Esophagus muscularis mucosa (tissue), 4 donors: Measurements from ENCODE around the gene EID3. TPM values are rescaled to one million over a fixed set of nuclear protein-coding genes. Genes with fewer than 3 reads are reported as not detected.
A peak's percentile ranks its signal among the peaks of the same experiment; 100 is the strongest.

ENCODE experiments used
- DNase-seq: peaks from one replicate; pipeline ENCODE4 v3.0.0-alpha.2; 2017; ENCODE audit errors: extremely low spot score
- H3K27ac ChIP-seq, 4 donors: fragments of 200-600 bp; sonication (generic); replicated peaks in 1 of 4; 1 replicate in 3 of 4; 2 replicates in 1 of 4; pipeline ENCODE4 v1.5.1; 2016 to 2019; ENCODE audit warnings: mild to moderate bottlenecking in 1 of 4
- H3K27me3 ChIP-seq, 4 donors: fragments of 200-600 bp; sonication (generic); one replicate each; pipeline versions ENCODE4 v1.5.1 to v1.6.0; 2016 to 2019
- H3K36me3 ChIP-seq, 4 donors: fragments of 200-600 bp; sonication (generic); one replicate each; pipeline ENCODE4 v1.5.1; 2016 to 2019
- H3K4me1 ChIP-seq, 4 donors: fragments of 200-600 bp; sonication (generic); one replicate each; pipeline ENCODE4 v1.5.1; 2016 to 2019
- H3K4me3 ChIP-seq, 4 donors: fragments of 200-600 bp; sonication (generic); 1 replicate in 2 of 4; 2 replicates in 2 of 4; pipeline ENCODE4 v1.5.1; 2016 to 2019; ENCODE audit warnings: mild to moderate bottlenecking in 4 of 4, moderate library complexity in 1 of 4
- H3K9me3 ChIP-seq, 4 donors: fragments of 200-600 bp; sonication (generic); 1 replicate in 3 of 4; 2 replicates in 1 of 4; pipeline ENCODE4 v1.5.1; 2016 to 2019
- CTCF ChIP-seq, 3 experiments: fragments of 200-600 bp in 2 of 3; fragments of 450-650 bp in 1 of 3; sonication (generic) in 2 of 3; IDR thresholded peaks; one replicate each; pipeline ENCODE4 v1.5.1; 2017 to 2019; ENCODE audit warnings: antibody characterized with exemption in 3 of 3, mild to moderate bottlenecking in 2 of 3, moderate library complexity in 1 of 3
- EP300 ChIP-seq: sonication (generic); formaldehyde crosslinking; IDR thresholded peaks from one replicate; pipeline ENCODE4 v1.6.1; 2017; ENCODE audit warnings: antibody characterized with exemption
- POLR2A ChIP-seq: fragments of 450-650 bp; IDR thresholded peaks from one replicate; pipeline ENCODE4 v1.6.1; 2017; ENCODE audit warnings: antibody characterized with exemption, moderate library complexity, mild to moderate bottlenecking, low read depth
- POLR2AphosphoS5 ChIP-seq, 2 donors: sonication (generic); formaldehyde crosslinking; IDR thresholded peaks; one replicate each; pipeline ENCODE4 v1.6.1; 2017; ENCODE audit warnings: antibody characterized with exemption in 2 of 2
- WGBS: methylation state at CpG from one replicate; pipeline ENCODE4 v1.1.5; 2018; 5-methylcytosine and 5-hydroxymethylcytosine counted together
- intact Hi-C: fragments of 100-400 bp; cut with DNase I; formaldehyde crosslinking; loops from one replicate; pipeline ENCODE4 v1.15.1; 2023
- total RNA-seq, 4 donors: library from RNA; depleted of rRNA; stranded (reverse); fragments of >200 nt; gene quantifications; one replicate each; pipeline versions ENCODE4 v1.1.0 to v1.2.1, GENCODE V29; 2016

The EID3 gene
- total RNA-seq, 4 donors from 2014 or later = 7.6 to 19.5 (median 12.1) TPM

GRCh38 chr12:104312654-104313053 is 9.1 kb downstream of the EID3 start:
- Histone ChIP-seq H3K27me3 (no peaks in the 10 kb centered on the region), H3K27ac (no peak overlapping the region), H3K36me3 (peaks cover 65 to 84% (median 73%) of the 10 kb centered on the region in 4 donors), H3K4me3 (no peak overlapping the region), H3K9me3 (no peaks in the 10 kb centered on the region), H3K4me1 (peaks cover 1 to 36% (median 17%) of the 10 kb centered on the region in 4 donors)
- WGBS = 100% methylated on average over 1 of the region's 1 CpG
- no peak for TF ChIP-seq CTCF (IDR thresholded peaks at IDR 0.05)
- TF ChIP-seq POLR2A = no peak
- no peak for TF ChIP-seq POLR2AphosphoS5 (IDR thresholded peaks at IDR 0.05)
- no peak for TF ChIP-seq EP300
- no peak for DNase-seq
- intact Hi-C loops = no loop called here

GRCh38 chr12:104313568-104314241 is 10.2 kb downstream of the EID3 start:
- DNase-seq = no peak
- Histone ChIP-seq H3K27ac (no peak overlapping the region), H3K27me3 (no peaks in the 10 kb centered on the region), H3K36me3 (peaks cover 69 to 94% (median 80%) of the 10 kb centered on the region in 4 donors), H3K9me3 (no peaks in the 10 kb centered on the region), H3K4me3 (no peak overlapping the region), H3K4me1 (peaks cover 0 to 28% (median 11%) of the 10 kb centered on the region in 4 donors)
- WGBS = 66% methylated on average over 4 of the region's 4 CpGs
- TF ChIP-seq POLR2AphosphoS5 (IDR thresholded peaks at IDR 0.05) = no peak
- no peak for TF ChIP-seq EP300
- TF ChIP-seq POLR2A = no peak
- TF ChIP-seq CTCF (IDR thresholded peaks at IDR 0.05) = no peak
- intact Hi-C loops = no loop called here

GRCh38 chr12:104314242-104314614 is 10.7 kb downstream of the EID3 start:
- Histone ChIP-seq H3K4me1 (peaks cover 0 to 23% (median 10%) of the 10 kb centered on the region in 4 donors), H3K36me3 (peaks cover 71 to 99% (median 86%) of the 10 kb centered on the region in 4 donors), H3K27me3 (no peaks in the 10 kb centered on the region), H3K9me3 (no peaks in the 10 kb centered on the region), H3K27ac (no peak overlapping the region), H3K4me3 (no peak overlapping the region)
- intact Hi-C loops = no loop called here
- DNase-seq = no peak
- TF ChIP-seq POLR2AphosphoS5 (IDR thresholded peaks at IDR 0.05) (peak in 1 of 2 donors; percentile 23), POLR2A (no peak)
- WGBS = 88% methylated on average over 1 of the region's 1 CpG

- no peak for TF ChIP-seq CTCF (IDR thresholded peaks at IDR 0.05)
- TF ChIP-seq POLR2A = no peak
- TF ChIP-seq EP300 = no peak
- TF ChIP-seq POLR2AphosphoS5 (IDR thresholded peaks at IDR 0.05) = no peak
- H3K27ac ChIP-seq = no peak overlapping the region
- peaks cover 0 to 11% (median 3%) of the 10 kb centered on the region in 4 donors for H3K4me1 ChIP-seq
- 89% methylated on average over 10 of the region's 10 CpGs for WGBS
- H3K27me3 ChIP-seq = no peaks in the 10 kb centered on the region
- H3K9me3 ChIP-seq = no peaks in the 10 kb centered on the region
- DNase-seq = no peak
- no peak overlapping the region for H3K4me3 ChIP-seq
- intact Hi-C loops = no loop called here
- peaks cover 84 to 100% (median 93%) of the 10 kb centered on the region in 4 donors for H3K36me3 ChIP-seq
Measured at GRCh38 chr12:104315326-104316224, 12.0 kb downstream of the EID3 start.

- no peak for DNase-seq
- Histone ChIP-seq H3K4me3 (no peak overlapping the region), H3K27me3 (no peaks in the 10 kb centered on the region), H3K9me3 (no peaks in the 10 kb centered on the region), H3K4me1 (peaks cover 0 to 11% (median 3%) of the 10 kb centered on the region in 4 donors), H3K36me3 (peaks cover 85 to 100% (median 95%) of the 10 kb centered on the region in 4 donors), H3K27ac (no peak overlapping the region)
- intact Hi-C loops = no loop called here
- TF ChIP-seq POLR2AphosphoS5 (IDR thresholded peaks at IDR 0.05) (no peak), EP300 (no peak), POLR2A (no peak), CTCF (IDR thresholded peaks at IDR 0.05) (no peak)
Measured at GRCh38 chr12:104316936-104317335, 13.4 kb downstream of the EID3 start.
